Caco-2 (cell line): ENCODE measurements around the gene BOLA2B. TPM values are rescaled to one million over a fixed set of nuclear protein-coding genes. Genes with fewer than 3 reads are reported as not detected.

Source experiments
- BruUV-seq: library from RNA; stranded (reverse); fragments of 400-500 nt; replicated peaks from 2 replicates; lab custom pipeline; 2021; lab: Mats Ljungman, UMichigan
- CTCF ChIA-PET: fragments of 300-600 bp; sonication (Branson Sonifier 250); formaldehyde crosslinking; loops from one replicate; lab custom pipeline; 2022; ENCODE audit warnings: antibody characterized with exemption; lab: Charles Lee
- POLR2A ChIA-PET: fragments of 300-600 bp; sonication (Branson Sonifier 250); formaldehyde crosslinking; loops from one replicate; lab custom pipeline; 2022; ENCODE audit warnings: antibody characterized with exemption; lab: Charles Lee
- DNase-seq, 2 experiments: peaks; one replicate each; pipeline versions ENCODE4 v3.0.0 to v3.0.0-alpha.2; 2020 to 2022
- H3K27me3 ChIP-seq: replicated peaks from 2 replicates; pipeline ENCODE4 v1.6.0; 2011; ENCODE audit warnings: low read length; ENCODE audit not compliant: control insufficient read depth, insufficient read depth
- H3K36me3 ChIP-seq: 2 replicates; pipeline ENCODE4 v1.5.1; 2011; ENCODE audit warnings: low read length; ENCODE audit not compliant: control insufficient read depth, insufficient read depth
- H3K4me1 ChIP-seq: fragments of 250-450 bp; sonication (Bioruptor Pico); 2 replicates; pipeline ENCODE4 v1.5.1; 2020; ENCODE audit warnings: mild to moderate bottlenecking
- H3K4me3 ChIP-seq: 2 replicates; pipeline ENCODE4 v1.5.1; 2011; ENCODE audit warnings: low read depth, mild to moderate bottlenecking, control low read depth, low read length
- H3K9me3 ChIP-seq: fragments of 250-450 bp; sonication (Bioruptor Pico); 2 replicates; pipeline ENCODE4 v1.5.1; 2020; ENCODE audit warnings: mild to moderate bottlenecking, moderate library complexity
- H3K27ac Mint-ChIP-seq: one replicate; pipeline ENCODE4 v1.8.0; 2022; ENCODE audit warnings: mixed read lengths; ENCODE audit not compliant: unreplicated experiment
- H3K27me3 Mint-ChIP-seq: one replicate; pipeline ENCODE4 v1.8.0; 2022; ENCODE audit warnings: mixed read lengths; ENCODE audit not compliant: insufficient read depth, unreplicated experiment
- H3K36me3 Mint-ChIP-seq: one replicate; pipeline ENCODE4 v1.8.0; 2022; ENCODE audit warnings: mild to moderate bottlenecking, mixed read lengths; ENCODE audit not compliant: insufficient read depth, unreplicated experiment
- H3K4me1 Mint-ChIP-seq: one replicate; pipeline ENCODE4 v1.8.0; 2022; ENCODE audit warnings: low read depth, mixed read lengths; ENCODE audit not compliant: unreplicated experiment
- H3K4me3 Mint-ChIP-seq: one replicate; pipeline ENCODE4 v1.8.0; 2022; ENCODE audit warnings: mild to moderate bottlenecking, moderate library complexity, mixed read lengths; ENCODE audit not compliant: unreplicated experiment
- H3K9me3 Mint-ChIP-seq: one replicate; pipeline ENCODE4 v1.8.0; 2022; ENCODE audit warnings: mixed read lengths; ENCODE audit not compliant: unreplicated experiment
- intact Hi-C: fragments of 100-400 bp; cut with micrococcal nuclease; formaldehyde crosslinking; loops from one replicate; pipeline ENCODE4 v1.10.0; 2022; ENCODE audit not compliant: unreplicated experiment
- total RNA-seq: library from RNA; stranded (reverse); gene quantifications from 2 replicates; pipeline ENCODE4 v1.2.3, GENCODE V29; 2022
- TF ChIP-seq, protein P1 (sequence below), 2 experiments: fragments of 200-600 bp in 1 of 2; IDR thresholded peaks; 1 replicate in 1 of 2; 2 replicates in 1 of 2; pipeline versions ENCODE4 v1.5.1 to v1.8.0; 2011 to 2022; ENCODE audit warnings: antibody characterized with exemption in 1 of 2, control low read depth in 1 of 2, inconsistent platforms in 1 of 2, low read depth in 1 of 2, low read length in 1 of 2, mild to moderate bottlenecking in 1 of 2, moderate library complexity in 1 of 2; ENCODE audit not compliant: insufficient read depth in 1 of 2, severe bottlenecking in 1 of 2, unreplicated experiment in 1 of 2

The BOLA2B gene
- total RNA-seq, 1 experiment from 2014 or later, result 96.5 TPM

DNA sequence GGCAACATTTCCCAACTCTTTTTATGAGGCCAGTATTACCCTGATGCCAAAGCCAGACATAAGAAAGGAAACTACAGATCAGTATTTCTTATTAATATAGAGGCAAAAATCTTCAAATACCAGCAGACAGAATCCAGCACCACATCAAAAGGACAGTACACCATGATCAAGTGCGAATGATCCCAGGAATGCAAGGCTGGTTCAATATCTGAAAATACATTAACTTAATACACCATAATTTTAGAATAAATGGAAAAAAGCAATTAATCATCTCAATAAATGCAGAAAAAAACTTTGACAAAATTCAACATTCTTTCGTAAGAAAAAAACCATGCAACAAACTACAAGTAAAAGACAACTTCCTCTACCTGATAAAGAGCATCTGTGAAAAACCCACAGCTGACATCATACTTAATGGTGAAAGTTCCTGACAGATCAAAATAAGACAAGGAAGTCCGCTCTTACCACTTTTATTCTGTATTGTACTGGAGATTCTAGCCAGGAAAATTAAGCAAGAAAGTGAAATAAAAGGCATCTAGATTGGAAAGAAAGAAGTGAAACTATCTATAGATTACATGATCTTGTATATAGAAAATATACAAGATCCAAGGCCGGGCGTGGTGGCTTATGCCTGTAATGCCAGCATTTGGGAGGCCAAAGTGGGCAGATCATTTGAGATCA lies 44.1 kb downstream of the BOLA2B start:
- Histone ChIP-seq H3K4me1 (no peaks in the 10 kb centered on the region), H3K9me3 (peaks cover 7% of the 10 kb centered on the region), H3K36me3 (no peaks in the 10 kb centered on the region), H3K4me3 (no peak overlapping the region), H3K27me3 (no peaks in the 10 kb centered on the region)
- Mint-ChIP-seq H3K27ac (no peak overlapping the region), H3K9me3 (no peaks in the 10 kb centered on the region), H3K27me3 (no peaks in the 10 kb centered on the region), H3K4me1 (no peaks in the 10 kb centered on the region), H3K36me3 (no peaks in the 10 kb centered on the region), H3K4me3 (no peak overlapping the region)
- ChIA-PET POLR2A (no interaction called here), CTCF (no interaction called here)
- no TSS peak for BruUV-seq
- intact Hi-C loops, result no loop called here
- TF ChIP-seq, protein P1, sequence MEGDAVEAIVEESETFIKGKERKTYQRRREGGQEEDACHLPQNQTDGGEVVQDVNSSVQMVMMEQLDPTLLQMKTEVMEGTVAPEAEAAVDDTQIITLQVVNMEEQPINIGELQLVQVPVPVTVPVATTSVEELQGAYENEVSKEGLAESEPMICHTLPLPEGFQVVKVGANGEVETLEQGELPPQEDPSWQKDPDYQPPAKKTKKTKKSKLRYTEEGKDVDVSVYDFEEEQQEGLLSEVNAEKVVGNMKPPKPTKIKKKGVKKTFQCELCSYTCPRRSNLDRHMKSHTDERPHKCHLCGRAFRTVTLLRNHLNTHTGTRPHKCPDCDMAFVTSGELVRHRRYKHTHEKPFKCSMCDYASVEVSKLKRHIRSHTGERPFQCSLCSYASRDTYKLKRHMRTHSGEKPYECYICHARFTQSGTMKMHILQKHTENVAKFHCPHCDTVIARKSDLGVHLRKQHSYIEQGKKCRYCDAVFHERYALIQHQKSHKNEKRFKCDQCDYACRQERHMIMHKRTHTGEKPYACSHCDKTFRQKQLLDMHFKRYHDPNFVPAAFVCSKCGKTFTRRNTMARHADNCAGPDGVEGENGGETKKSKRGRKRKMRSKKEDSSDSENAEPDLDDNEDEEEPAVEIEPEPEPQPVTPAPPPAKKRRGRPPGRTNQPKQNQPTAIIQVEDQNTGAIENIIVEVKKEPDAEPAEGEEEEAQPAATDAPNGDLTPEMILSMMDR (IDR thresholded peaks at IDR 0.05; ENCODE audit: insufficient read depth in 1 of 2, low read depth in 1 of 2, low read length in 1 of 2, severe bottlenecking in 1 of 2, unreplicated experiment in 1 of 2), result no peak
- DNase-seq, result no peak

DNA sequence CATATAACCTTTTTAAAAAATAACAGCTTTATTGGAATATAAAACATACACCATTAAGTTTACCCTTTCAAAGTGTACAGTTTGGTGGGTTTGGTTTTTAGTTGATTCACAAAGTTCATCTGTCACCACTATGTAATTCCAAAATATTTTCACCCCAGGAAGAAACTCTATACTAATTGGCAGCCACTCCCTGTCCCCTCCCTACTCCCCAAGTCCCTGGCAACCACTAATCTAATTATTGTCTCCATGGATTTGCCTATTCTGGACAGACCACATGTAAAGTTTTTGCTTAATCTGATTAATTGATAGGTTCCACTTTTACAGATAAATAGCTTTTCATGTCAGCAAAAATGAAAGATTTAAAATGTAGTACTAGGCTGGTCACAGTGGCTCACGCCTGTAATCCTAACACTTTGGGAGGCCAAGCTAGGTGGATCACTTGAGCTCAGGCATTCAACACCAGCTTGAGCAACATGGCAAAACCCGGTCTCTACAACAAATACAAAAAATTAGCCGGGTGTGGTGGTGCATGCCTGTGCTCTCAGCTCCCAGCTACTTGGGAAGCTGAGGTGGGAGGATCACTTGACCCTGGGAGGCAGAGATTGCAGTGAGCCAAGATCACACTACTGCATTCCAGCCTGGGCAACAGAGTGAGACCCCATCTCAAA lies 45.5 kb downstream of the BOLA2B start:
- intact Hi-C loops, result no loop called here
- no peaks in the 10 kb centered on the region for H3K4me1 ChIP-seq
- no peaks in the 10 kb centered on the region for H3K36me3 ChIP-seq
- Mint-ChIP-seq H3K27ac (no peak overlapping the region), H3K4me1 (no peaks in the 10 kb centered on the region), H3K27me3 (no peaks in the 10 kb centered on the region), H3K4me3 (no peak overlapping the region), H3K9me3 (no peaks in the 10 kb centered on the region), H3K36me3 (no peaks in the 10 kb centered on the region)
- ChIA-PET POLR2A (interaction anchor here (0.5 kb wide), 1 partner anchor 11 kb away, joined by 6 read pairs; no protein-coding TSS in a partner anchor), CTCF (no interaction called here)
- DNase-seq, result no peak
- TF ChIP-seq, protein P1 (IDR thresholded peaks at IDR 0.05; ENCODE audit: insufficient read depth in 1 of 2, low read depth in 1 of 2, low read length in 1 of 2, severe bottlenecking in 1 of 2, unreplicated experiment in 1 of 2), result no peak
- no peak overlapping the region for H3K4me3 ChIP-seq
- BruUV-seq, result no TSS peak
- peaks cover 7% of the 10 kb centered on the region for H3K9me3 ChIP-seq
- no peaks in the 10 kb centered on the region for H3K27me3 ChIP-seq

DNA sequence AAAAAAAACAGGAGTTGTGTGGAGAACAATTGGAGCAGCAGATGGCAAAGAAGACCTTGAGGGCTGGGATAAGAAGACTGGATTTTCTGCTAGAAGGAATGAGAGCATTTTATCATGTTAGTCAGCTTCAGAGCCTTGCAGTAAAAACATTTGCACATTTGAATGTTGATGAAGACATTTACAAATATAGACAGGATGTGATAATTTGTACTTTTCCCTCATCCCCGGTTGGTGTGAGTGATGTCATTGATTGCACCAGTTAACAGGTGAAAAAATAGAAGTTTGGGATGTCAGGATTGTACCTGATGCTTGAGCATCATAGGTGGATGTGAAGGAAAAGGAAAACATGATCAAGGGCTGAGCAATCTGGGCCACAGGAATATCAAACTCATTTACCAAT lies 47.8 kb downstream of the BOLA2B start:
- Histone ChIP-seq H3K36me3 (no peaks in the 10 kb centered on the region), H3K4me1 (no peaks in the 10 kb centered on the region), H3K4me3 (no peak overlapping the region), H3K9me3 (peaks cover 7% of the 10 kb centered on the region), H3K27me3 (no peaks in the 10 kb centered on the region)
- Mint-ChIP-seq H3K36me3 (no peaks in the 10 kb centered on the region), H3K27ac (no peak overlapping the region), H3K27me3 (no peaks in the 10 kb centered on the region), H3K4me3 (no peak overlapping the region), H3K4me1 (no peaks in the 10 kb centered on the region), H3K9me3 (no peaks in the 10 kb centered on the region)
- DNase-seq, result no peak
- TF ChIP-seq, protein P1 (IDR thresholded peaks at IDR 0.05; ENCODE audit: insufficient read depth in 1 of 2, low read depth in 1 of 2, low read length in 1 of 2, severe bottlenecking in 1 of 2, unreplicated experiment in 1 of 2), result no peak
- BruUV-seq, result no TSS peak
- ChIA-PET POLR2A (no interaction called here), CTCF (no interaction called here)
- intact Hi-C loops, result no loop called here
